Measurements from ENCODE around the gene ADK. TPM values are rescaled to one million over a fixed set of nuclear protein-coding genes. Genes with fewer than 3 reads are reported as not detected.

ADK gene
- 13.1 TPM for total RNA-seq (ENCODE audit: unreplicated experiment)
- long read RNA-seq, partial matches to known transcripts: 1 of 6 reads
- long read RNA-seq, other reads (novel, unspliced or antisense): 1 of 6 reads

DNA sequence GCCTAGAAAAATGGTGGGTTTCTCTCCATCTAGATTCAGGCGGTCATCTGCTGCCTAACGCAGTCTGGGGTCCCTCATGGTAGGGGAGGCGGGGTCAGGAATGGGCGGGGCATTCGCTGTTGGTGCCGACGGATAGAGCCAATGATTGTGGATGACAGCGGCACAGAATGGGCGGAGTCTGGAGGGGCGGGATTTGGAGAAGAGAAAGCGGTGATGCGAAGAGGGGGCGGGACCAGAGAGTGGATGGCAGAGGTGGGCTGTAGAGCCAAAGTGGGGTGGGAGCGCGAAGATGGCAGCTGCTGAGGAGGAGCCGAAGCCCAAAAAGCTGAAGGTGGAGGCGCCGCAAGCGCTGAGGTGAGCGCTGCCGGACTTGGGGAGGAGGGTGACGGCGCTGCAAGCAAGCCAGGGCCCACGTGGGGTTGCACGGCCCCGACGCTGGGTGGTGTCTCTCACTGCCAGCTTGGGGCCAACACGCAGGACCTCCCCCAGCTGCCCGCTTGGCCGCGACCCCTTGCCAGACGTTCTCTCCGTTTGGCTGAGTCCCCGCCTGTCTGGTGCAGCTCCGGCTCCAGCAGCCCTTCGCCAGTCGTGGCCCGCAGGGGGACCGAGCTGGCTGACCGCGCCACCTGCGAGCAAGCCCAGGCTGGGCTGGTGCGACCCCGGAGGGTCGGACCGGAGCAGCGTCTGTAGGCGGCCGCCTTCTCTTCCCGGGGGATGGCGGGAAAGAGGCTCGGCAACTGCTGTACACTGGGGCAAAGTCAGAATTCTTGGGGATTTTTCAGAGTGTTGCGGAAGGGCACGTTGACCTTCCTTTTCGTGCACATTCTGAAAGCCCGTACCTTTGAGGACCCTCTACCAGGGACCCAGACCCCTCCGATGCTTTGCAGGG is at the start of gene ADK:
ADK (plus strand) TSS at position 232 of the 889 bp plus-strand sequence; CDS start at position 290, 58 bp downstream.
- Mint-ChIP-seq H3K27ac (ENCODE audit: unreplicated experiment) (peak within 1 kb of the TSS; percentile 53), H3K9me3 (ENCODE audit: unreplicated experiment) (no peaks in the 10 kb centered on the region), H3K4me3 (ENCODE audit: unreplicated experiment) (no peak within 1 kb of the TSS), H3K27me3 (ENCODE audit: unreplicated experiment) (no peaks in the 10 kb centered on the region), H3K36me3 (ENCODE audit: low read depth, unreplicated experiment) (no peaks in the 10 kb centered on the region), H3K4me1 (ENCODE audit: unreplicated experiment) (peaks cover 5% of the 10 kb centered on the region)
- TF ChIP-seq, protein P1, sequence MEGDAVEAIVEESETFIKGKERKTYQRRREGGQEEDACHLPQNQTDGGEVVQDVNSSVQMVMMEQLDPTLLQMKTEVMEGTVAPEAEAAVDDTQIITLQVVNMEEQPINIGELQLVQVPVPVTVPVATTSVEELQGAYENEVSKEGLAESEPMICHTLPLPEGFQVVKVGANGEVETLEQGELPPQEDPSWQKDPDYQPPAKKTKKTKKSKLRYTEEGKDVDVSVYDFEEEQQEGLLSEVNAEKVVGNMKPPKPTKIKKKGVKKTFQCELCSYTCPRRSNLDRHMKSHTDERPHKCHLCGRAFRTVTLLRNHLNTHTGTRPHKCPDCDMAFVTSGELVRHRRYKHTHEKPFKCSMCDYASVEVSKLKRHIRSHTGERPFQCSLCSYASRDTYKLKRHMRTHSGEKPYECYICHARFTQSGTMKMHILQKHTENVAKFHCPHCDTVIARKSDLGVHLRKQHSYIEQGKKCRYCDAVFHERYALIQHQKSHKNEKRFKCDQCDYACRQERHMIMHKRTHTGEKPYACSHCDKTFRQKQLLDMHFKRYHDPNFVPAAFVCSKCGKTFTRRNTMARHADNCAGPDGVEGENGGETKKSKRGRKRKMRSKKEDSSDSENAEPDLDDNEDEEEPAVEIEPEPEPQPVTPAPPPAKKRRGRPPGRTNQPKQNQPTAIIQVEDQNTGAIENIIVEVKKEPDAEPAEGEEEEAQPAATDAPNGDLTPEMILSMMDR (IDR thresholded peaks at IDR 0.05; ENCODE audit: unreplicated experiment): no peak
- DNase-seq (ENCODE audit: low spot score): peak; percentile 98

DNA sequence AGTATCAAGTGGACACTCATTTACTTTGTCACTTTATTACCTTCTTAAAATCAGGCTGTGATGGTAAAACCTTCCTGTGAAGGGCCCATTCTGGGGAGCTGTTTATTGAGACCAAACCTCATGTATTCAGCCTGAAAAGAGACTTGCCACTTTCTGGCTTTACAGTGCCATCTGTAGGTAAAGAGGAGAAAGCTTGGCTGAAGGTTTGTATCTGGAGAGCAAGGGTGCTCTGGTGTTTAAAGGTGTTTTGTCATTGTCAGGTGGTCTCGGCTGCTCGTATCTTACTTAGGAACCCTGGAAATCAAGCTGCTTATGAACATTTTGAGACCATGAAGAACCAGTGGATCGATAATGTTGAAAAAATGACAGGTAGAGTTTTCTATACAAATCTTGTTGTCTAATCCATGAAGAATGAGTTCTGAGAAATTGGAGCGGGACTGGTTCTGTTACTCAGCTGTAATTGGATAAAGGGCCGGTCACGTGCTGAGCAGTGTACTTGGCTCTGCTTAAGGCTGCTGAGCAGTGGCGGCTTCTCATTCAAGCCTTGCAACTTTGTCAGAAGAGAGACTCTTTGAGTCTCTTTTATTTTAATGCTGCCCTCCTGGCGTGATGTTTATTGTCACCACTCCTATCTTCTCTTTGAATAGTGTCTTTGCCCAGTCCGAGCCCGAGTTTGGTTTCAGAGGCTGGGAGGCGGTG is 47.3 kb upstream of the ADK start:
- DNase-seq (ENCODE audit: low spot score): no peak
- peaks cover 61% of the 10 kb centered on the region for H3K36me3 Mint-ChIP-seq (ENCODE audit: low read depth, unreplicated experiment)

DNA sequence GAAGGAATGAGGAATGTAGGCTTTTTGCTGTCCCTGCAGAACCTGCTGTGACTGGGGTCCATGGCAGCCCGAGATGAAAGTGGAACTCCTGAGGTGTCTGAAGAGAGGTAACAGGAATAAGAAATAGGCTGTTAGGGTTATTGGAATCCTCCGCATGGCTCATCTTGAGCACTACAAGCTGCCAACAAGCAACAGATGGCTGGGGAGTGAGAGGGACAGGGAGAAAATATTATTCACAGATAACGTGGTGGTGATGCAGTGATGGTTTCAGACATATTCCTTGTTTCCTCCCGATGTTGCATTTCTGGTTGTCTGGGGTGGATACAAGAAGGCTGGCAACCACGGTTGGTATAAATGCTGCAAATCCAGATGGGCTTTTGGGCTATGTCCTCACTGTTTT is 46.5 kb upstream of the ADK start:
- H3K27ac Mint-ChIP-seq (ENCODE audit: unreplicated experiment): no peak overlapping the region
- no peak overlapping the region for H3K4me3 Mint-ChIP-seq (ENCODE audit: unreplicated experiment)
- no peaks in the 10 kb centered on the region for H3K9me3 Mint-ChIP-seq (ENCODE audit: unreplicated experiment)
- no peak for DNase-seq (ENCODE audit: low spot score)
- TF ChIP-seq, protein P1 (IDR thresholded peaks at IDR 0.05; ENCODE audit: unreplicated experiment): no peak
- H3K36me3 Mint-ChIP-seq (ENCODE audit: low read depth, unreplicated experiment): peaks cover 54% of the 10 kb centered on the region
- peaks cover 2% of the 10 kb centered on the region for H3K27me3 Mint-ChIP-seq (ENCODE audit: unreplicated experiment)
- H3K4me1 Mint-ChIP-seq (ENCODE audit: unreplicated experiment): no peaks in the 10 kb centered on the region

More for the DNA sequence above, 47.3 kb upstream of the ADK start:
- no peaks in the 10 kb centered on the region for H3K9me3 Mint-ChIP-seq (ENCODE audit: unreplicated experiment)
- no peak overlapping the region for H3K4me3 Mint-ChIP-seq (ENCODE audit: unreplicated experiment)
- H3K27ac Mint-ChIP-seq (ENCODE audit: unreplicated experiment): no peak overlapping the region
- no peaks in the 10 kb centered on the region for H3K4me1 Mint-ChIP-seq (ENCODE audit: unreplicated experiment)
- TF ChIP-seq, protein P1 (IDR thresholded peaks at IDR 0.05; ENCODE audit: unreplicated experiment): no peak
- peaks cover 2% of the 10 kb centered on the region for H3K27me3 Mint-ChIP-seq (ENCODE audit: unreplicated experiment)

DNA sequence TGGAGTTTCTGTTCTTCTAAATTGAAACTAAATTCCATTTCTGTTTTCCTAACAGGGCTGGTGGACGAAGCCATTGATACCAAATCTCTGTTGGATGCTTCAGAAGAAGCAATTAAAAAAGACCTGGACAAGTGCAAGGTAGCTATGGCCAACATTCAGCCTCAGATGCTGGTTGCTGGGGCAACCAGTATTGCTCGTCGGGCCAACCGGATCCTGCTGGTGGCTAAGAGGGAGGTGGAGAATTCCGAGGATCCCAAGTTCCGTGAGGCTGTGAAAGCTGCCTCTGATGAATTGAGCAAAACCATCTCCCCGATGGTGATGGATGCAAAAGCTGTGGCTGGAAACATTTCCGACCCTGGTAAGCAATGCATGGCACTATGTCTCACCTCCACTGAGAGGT is 46.0 kb upstream of the ADK start:
- Mint-ChIP-seq H3K4me1 (ENCODE audit: unreplicated experiment) (no peaks in the 10 kb centered on the region), H3K9me3 (ENCODE audit: unreplicated experiment) (no peaks in the 10 kb centered on the region), H3K36me3 (ENCODE audit: low read depth, unreplicated experiment) (peaks cover 56% of the 10 kb centered on the region), H3K27ac (ENCODE audit: unreplicated experiment) (no peak overlapping the region), H3K27me3 (ENCODE audit: unreplicated experiment) (peaks cover 3% of the 10 kb centered on the region), H3K4me3 (ENCODE audit: unreplicated experiment) (no peak overlapping the region)
- no peak for DNase-seq (ENCODE audit: low spot score)
- TF ChIP-seq, protein P1 (IDR thresholded peaks at IDR 0.05; ENCODE audit: unreplicated experiment): no peak

All from endothelial cell (in vitro differentiated cells).